IPS-18c (cell line): ENCODE data around the gene PEDS1.
"Not testable (repeated sequence)": the region's sequence is repeated elsewhere in the genome, so short reads cannot be mapped to it uniquely, and the experiment has no call there.

Experiments used
- H3K4me3 ChIP-seq: 2 replicates; pipeline ENCODE4 v1.7.0; 2013; ENCODE audit warnings: low read depth, mild to moderate bottlenecking, low read length, moderate library complexity; ENCODE audit not compliant: insufficient read depth
- H3K9me3 ChIP-seq: one replicate; pipeline ENCODE4 v1.6.1; 2013; ENCODE audit warnings: mild to moderate bottlenecking, low read length, moderate library complexity; ENCODE audit not compliant: control insufficient read depth, insufficient read depth

Gene PEDS1

DNA sequence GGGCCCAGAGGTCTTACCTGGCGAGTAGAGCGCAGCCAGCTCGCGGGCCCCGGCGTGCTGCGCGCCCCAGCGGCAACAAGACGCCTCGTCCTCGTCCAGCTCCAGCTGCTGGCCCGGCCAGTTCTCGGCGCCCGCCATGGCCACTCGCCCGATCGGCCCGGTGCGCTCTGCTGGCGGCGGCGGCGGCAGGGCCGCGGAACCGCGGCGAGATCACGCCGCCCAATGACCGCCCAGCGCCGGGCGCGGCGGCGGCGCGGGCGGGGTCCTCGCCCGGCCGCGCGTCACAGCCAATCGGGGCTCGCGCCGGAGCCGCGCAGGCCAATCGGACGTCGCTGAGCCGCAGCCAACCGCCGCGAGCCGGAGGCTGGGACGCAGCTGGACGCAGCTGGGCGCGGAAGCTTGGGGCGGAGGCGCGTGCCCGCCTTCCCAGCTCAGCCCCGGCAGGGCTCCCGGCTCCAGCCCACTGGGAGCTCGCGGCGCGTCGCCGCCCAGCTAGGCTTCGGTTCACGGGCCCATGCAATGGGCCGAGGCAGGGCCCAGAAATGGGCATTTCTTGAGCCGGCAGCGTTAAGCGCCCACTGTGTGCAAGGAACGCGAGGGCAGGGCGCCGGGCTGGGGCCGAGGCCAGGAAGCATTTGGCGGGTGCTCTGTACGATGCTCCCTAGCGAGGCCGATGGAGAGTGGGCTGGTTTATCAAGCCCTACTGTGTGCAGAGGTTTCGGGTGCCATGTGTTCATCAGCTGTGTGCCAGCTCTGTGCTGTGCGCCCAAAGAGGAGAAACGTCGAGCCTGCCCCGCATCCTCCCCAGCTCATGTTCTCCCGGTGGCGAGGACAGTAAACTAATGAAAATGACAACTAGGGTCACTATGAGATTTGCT is at the start of gene PEDS1:
Gene PEDS1, minus strand, starts transcription at position 224 of the 878 bp plus-strand sequence. Its CDS starts 86 bp downstream, at position 138.
- Histone ChIP-seq H3K9me3 (no peaks in the 10 kb centered on the region), H3K4me3 (peak within 1 kb of the TSS; percentile 91)

DNA sequence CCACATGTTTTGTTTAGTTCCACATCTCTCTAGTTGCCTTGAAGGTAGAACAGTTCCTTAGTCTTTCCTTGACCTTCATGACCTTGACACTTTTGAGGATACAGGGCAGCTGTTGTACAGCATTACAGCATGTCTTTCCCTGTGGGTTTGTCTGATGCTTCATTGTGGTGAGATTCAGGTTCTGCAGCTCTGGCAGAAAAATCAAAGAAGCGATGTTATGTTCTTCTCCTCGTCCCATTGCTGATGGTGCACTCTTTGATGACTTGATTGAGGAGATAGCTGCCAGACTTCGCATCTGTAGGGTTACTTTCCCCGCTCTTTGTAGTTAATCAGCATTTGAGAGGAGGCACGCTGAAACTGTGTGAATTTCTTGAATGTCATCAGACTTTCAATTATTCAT is 49.2 kb upstream of the PEDS1 start:
- H3K9me3 ChIP-seq = no peaks in the 10 kb centered on the region
- no peak overlapping the region for H3K4me3 ChIP-seq

DNA sequence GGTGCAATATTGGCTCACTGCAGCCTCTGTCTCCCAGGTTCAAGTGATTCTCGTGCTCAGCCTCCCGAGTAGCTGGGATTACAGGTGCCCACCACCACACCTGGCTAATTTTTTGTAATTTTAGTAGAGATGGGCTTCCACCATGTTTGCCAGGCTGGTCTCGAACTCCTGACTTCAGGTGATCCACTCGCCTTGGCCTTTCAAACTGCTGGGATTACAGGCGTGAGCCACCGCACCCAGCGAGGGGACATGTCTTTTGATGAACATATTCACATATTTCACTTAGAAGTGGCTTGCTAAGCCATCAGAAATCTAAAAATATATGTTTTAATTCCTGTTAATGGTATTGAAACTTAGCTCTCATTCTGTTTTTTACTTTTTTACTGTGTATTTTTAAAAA is 48.2 kb upstream of the PEDS1 start:
- not testable (repeated sequence) for H3K9me3 ChIP-seq, H3K4me3 ChIP-seq

DNA sequence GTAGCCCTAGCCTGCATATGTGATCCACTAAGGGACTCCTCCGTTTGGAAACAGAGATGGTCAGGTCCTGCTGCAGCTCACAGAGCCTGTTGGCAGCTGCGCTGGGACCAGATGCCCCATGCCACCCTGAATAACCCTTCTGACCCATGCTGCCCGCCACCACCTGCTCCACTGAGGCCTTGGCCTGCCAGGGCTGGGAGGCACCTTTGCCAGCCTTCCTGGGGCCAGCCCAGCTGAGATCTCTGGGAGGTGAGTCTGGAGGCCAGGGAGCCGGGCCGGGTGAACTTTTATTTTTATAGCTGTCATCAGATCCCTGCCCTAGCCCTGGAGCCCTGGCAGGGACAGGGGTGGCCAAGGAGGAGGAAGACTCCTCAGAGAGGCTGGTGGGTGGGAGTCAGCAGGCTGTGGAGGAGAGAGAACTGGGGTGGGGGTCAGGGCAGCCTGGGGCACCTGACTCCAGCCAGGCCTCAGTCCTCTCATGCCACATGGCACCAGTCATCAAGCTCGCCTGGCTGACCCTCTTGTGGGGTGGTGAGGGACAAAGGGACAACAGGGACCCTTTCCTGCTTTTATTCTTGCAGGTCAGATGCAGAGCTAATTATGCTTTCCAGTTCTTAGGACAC is 47.1 kb upstream of the PEDS1 start:
- no peaks in the 10 kb centered on the region for H3K9me3 ChIP-seq
- no peak overlapping the region for H3K4me3 ChIP-seq

DNA sequence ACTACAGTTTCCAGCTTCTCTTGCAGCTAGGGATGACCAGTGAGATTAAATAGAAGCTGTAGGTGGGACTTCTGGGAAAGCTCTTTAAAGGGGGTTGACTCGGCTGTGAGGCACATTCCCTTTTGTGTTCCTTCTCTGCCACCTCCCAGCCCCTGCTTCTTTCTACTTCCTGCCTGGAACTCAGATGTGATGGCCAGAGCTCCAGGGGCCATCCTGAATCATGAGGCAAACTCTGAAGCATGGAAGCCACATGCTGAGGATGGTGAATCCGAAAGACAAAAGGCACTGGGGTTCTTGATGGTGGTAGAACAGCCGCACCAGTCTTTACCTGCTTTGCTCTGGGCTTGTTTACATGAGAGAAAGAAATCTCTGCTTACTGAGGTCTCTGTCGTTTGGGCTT is 46.2 kb upstream of the PEDS1 start:
- no peaks in the 10 kb centered on the region for H3K9me3 ChIP-seq
- H3K4me3 ChIP-seq = no peak overlapping the region

DNA sequence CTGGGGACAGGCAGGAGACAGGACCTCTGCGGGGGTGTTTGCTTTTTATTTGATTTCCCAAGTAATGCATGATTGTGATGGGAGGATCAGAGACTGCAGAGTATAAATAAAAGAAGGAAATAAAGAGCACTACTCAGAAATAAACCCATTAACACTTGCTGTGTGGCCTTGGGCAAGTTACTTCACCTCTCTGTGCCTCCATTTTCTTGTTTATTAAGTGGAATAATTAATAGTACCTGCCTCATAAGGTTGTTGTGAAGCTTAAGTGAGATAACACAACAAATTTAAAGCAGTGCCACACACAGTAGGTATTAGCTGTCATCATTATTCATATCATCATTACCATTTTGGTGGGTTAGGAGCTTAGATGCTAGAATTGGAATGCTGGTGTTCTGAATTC is 45.2 kb upstream of the PEDS1 start:
- Histone ChIP-seq H3K4me3 (no peak overlapping the region), H3K9me3 (no peaks in the 10 kb centered on the region)

DNA sequence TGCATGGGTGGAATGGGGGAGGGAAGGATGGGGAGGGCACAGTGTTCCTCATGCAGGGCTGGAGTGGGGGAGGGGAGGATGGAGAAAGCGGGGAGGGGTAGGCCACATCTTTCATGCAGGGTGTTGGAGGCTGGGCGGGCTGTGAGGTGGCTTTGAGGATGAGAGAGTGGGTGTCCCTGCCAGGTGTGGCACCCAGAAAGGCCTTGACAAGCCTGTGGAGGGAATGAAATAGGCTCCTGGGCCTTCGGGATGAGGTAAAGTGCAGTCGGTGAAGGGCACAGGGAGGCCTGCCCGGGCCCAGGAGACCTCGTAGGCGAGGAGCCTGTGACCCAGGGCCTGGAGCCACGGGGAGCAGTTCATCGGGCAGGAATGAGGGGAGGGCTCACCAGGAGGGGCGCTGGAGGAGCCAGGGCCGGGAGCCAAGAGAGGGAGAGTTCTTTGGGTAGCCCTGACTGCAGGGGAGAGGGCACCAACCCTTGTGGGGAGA is 44.7 kb upstream of the PEDS1 start:
- Histone ChIP-seq H3K9me3 (no peaks in the 10 kb centered on the region), H3K4me3 (no peak overlapping the region)

DNA sequence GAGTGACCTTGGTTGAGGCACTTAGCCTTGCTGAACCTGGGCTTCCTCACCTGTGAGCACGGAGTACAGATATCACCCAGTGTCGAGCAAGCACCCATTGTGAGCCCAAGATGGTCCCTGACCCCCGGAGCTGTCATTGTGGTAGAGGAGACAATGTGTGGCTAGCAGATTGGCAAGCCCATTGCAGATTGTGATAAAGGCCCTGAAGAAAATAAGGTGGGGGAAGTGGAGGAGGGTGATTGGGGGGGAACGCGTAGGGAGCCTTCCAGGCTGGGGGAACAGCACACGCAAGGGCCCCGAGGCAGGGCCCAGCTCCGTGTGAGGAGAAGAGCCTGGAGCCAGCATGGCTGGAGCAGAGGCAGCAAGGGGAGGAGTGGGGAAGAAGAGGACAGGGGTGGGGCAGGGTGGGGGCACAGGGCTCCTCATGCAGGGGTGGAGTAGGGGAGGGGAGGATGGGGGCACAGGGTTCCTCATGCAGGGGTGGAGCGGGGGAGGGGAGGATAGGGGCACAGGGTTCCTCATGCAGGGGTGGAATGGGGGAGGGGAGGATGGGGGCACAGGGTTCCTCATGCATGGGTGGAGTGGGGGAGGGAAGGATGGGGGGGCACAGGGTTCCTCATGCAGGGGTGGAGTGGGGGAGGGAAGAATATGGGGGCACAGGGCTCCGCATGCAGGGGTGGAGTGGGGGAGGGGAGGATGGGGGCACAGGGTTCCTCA is 44.1 kb upstream of the PEDS1 start:
- no peak overlapping the region for H3K4me3 ChIP-seq
- no peaks in the 10 kb centered on the region for H3K9me3 ChIP-seq

DNA sequence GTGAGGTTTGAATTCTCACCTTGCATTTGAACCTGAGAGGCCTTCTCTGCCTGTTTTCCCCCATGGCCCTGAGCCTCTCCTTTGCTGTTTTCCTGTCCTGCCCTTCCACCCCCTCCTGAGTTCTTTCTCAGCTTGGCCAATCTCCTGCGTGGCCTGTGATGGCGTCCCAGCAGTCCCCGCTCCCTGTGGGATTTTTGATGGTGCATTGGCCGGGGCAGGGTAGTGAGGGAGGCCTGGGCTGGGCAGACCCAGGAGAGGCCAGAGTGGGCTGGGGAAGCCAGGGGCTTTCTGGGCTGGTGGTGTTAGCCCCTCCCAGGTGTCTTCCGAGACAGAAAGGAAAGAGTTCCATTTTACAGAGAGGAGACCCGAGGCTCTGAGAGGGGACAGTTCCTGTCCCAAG is 43.4 kb upstream of the PEDS1 start:
- Histone ChIP-seq H3K9me3 (no peaks in the 10 kb centered on the region), H3K4me3 (no peak overlapping the region)

DNA sequence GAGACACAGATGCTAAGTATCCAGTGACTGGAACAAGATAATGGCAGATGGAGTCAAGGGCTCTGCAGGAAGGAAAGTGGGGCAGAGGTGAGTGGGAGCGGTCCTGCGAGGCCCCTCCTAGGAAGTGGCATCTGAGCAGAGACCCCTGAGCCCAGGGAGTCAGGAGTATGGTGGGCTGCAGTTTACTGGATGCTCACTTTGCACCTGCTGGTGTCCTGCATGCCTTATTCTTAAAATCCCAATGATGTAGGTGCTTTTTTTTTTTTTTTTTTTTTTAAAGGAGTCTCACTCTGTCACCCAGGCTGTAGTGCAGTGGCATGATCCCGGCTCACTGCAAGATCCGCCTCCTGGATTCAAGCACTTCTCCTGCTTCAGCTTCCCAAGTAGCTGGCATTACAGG is 42.7 kb upstream of the PEDS1 start:
- Histone ChIP-seq H3K4me3 (no peak overlapping the region), H3K9me3 (no peaks in the 10 kb centered on the region)

DNA sequence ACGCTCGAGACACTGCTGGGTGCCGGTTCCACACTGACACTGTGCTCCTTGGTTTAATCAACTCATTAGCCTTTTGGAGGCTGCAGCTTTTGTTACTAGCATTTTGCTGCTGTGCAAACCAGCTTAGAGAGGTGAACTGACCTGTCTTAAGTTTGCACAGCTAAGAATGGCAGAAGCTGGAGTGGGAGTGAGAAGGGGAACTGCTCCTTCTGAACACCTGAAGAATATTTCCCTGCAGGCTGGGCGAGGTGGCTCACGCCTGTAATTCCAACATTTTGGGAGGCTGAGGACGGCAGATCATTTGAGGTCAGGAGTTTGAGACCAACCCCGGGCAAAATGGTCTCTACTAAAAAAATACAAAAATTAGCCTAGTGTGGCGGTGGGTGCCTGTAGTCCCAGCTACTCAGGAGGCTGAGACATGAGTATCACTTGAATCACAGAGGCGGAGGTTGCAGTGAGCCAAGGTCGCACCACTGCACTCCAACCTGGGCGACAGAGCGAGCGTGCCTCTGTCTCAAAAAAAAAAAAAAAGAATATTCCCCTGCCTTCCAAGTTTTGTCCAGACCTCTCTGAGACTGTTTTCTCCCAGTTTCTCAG is 42.1 kb upstream of the PEDS1 start:
- Histone ChIP-seq H3K4me3 (no peak overlapping the region), H3K9me3 (no peaks in the 10 kb centered on the region)

DNA sequence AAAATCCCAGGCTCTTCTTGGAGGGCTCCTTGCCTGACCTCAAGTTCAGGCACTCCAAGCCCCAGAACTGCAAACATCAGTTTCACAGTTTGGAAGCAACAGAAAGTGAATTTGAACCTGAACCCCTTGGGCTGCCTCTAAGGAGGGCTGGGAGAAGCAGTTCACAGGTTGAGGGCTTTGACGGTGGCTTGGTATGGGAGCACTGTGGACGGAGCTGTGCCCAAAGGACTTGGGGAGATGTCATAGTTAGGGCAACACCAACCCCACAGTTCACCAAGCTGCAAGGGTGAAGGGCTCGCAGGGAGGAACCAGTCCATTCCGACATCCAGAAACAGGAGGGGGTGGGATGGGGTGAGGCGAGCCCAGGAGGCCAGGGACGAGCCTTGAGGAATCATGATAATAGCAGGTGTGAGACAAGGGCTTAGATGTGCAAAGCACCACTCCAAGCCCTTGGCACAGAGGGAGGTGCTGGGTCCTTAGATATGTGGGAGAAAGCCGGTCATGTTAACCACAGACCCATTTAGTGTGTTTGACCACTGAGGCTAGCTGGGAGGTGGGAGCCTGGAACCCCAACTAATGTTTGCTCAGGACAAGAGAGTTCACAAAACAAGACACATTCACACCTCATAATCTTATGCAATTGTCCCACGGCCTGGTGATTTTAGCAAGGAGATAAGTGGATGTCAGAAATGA is 41.5 kb upstream of the PEDS1 start:
- H3K4me3 ChIP-seq = no peak overlapping the region
- no peaks in the 10 kb centered on the region for H3K9me3 ChIP-seq

DNA sequence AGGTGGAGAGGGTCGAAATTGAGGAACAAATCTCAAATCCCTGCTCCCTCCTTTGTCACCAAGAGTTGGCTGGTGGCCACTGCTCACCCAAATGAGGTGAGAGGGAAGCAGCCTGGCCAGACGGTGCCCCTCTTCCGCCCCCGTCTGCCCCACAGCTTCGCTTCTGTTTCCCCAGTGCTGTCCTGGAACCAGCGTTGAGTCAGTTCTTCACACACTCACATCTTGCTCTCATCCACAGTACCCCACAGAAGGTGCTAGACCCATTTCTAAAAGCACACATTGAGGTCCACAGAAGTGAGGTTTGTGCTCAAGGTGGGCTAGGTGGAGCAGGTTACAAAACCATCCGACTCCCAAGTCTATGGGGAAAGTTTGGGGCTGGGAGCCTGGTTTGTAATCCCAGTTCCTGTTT is 40.9 kb upstream of the PEDS1 start:
- H3K9me3 ChIP-seq = no peaks in the 10 kb centered on the region
- H3K4me3 ChIP-seq = no peak overlapping the region

DNA sequence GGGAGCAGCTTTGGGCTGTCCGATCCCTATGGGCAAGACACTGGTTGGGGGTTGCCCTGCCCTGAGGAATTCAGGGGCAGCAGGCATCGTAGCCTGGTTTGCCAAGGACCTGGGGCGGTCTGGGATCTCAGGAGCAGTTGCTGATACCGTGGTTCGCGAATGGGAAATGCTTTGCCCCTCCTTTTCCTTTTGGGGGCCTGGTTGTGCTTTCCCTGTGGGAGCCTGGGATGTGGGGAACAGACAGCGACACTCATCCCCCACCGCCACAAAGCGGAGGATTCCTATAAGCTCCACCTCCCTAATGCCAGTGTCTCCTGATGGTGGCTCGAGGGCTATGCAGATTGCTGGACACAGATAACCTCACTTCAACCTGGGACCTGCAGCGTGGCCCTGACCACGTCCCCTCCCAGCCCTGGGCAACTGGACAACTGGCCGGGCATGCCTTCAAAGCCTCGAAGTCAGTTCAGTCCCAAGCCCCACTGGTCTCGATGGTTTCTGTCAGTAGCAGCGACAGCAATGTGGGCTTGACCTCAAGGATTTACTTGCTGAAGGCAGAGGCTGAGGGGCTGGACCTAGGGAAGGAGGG is 40.4 kb upstream of the PEDS1 start:
- Histone ChIP-seq H3K9me3 (no peaks in the 10 kb centered on the region), H3K4me3 (0 out of 2 replicates have a peak overlapping the region, but pooled peaks have one; percentile 93)

DNA sequence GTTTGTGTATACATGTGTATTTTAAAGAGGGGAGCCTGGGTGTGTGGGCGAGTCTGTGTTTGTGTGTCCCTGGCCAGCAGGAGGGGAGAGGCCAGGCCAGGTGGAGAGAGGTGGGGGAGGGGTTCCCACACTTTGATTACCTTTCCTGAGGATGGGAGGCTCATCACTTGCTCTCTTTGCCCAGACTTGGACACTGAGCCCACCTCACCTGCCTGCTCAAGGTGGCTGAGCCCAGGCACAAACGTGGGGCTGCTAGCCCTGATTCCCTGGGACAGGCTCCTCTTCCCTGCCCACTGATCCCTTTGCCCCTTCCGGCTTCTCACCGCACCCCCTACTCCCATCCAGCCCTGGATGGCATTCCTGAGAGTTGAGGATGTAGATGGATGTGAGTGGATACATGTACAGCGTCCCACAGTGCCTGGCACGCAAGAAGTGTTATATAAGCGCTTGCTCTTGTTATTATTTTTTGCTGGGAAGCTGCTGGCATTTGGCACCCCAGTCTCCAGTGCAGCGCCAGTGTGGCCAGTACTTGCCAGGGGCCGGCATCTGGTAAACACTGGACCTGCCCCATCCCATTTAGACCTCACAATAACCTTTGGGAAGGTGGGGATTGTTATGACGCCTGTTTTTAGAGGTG is 39.8 kb upstream of the PEDS1 start:
- H3K9me3 ChIP-seq = no peaks in the 10 kb centered on the region
- peak overlapping the region; percentile 93 for H3K4me3 ChIP-seq
